ENCODE measurements around the gene FOXRED1.

The FOXRED1 gene

DNA sequence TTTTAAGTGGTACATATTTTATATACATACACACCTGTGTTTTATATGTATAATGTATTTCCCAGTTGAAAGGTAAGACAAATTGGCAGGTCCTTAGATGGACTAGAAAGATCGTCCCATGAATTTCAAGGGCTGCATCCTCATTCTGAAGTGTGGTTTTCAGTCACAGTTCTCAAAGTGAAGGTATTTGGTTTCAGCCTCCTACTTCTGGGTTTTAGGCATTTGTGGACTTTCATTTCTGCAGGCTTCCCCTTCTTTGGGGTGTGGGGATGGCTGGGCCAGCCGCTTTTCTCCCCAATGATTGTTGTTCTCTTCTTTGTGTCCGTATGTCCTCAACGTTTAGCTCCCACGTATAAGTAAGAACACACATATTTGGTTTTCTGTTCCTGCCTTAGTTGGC, 44.9 kb downstream of the FOXRED1 start:
- no peak for DNase-seq

DNA sequence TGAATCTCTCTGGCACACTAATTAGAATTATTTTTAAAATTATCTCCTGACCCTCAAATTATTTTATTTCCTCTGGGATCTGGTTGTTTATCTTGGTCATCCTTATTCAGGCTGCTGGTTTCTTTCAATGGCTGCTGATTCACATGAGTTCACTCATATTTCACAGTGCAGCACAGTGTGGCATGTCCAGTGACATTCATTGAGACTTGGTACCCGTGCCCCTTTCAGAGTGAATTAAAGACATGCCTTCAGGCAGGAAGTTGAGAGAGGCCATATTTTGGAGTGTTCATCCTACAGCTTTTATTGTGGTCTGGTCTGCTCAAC, 48.4 kb downstream of the FOXRED1 start:
- no peak for DNase-seq

DNA sequence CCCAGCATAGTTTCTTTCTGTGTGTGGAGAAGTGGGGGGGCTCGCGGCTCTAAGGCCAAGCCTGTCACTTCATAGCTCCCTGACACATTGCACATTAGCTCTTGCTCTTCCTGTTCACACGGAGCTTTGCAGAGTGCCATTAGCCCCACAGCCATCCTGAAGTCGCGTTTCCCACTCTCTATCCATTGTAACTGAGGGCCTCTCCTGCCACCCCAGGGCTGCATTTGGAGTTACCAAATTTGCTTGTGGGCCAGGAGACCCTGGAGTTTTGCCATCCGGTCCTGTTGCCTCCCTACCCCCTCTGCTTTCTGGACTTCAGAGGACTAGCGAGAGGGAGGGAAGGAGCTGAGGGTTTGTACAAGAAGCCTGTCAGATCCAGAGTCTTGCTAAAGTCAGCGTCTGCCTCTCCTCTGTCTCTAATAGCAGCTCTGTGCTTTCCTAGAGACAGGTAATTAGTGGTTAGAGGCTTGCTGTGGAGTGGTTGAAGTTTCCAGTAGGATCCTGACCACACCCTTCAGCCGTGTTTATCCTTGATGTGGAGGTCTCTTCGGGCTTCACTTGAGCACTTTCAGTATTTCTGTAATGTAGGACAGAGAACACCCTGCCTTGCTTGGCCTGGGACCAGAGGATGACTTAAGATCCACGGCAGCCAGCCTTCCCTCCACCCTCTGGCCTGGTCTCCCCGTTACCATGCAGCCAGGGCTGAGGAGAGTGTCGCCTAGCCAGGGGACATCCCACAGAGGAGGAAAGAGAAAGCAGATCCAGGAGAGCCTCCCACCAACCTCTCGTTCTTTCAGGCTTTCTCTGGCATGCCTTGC, 49.0 kb downstream of the FOXRED1 start:
- peak; percentile 44 for DNase-seq

DNA sequence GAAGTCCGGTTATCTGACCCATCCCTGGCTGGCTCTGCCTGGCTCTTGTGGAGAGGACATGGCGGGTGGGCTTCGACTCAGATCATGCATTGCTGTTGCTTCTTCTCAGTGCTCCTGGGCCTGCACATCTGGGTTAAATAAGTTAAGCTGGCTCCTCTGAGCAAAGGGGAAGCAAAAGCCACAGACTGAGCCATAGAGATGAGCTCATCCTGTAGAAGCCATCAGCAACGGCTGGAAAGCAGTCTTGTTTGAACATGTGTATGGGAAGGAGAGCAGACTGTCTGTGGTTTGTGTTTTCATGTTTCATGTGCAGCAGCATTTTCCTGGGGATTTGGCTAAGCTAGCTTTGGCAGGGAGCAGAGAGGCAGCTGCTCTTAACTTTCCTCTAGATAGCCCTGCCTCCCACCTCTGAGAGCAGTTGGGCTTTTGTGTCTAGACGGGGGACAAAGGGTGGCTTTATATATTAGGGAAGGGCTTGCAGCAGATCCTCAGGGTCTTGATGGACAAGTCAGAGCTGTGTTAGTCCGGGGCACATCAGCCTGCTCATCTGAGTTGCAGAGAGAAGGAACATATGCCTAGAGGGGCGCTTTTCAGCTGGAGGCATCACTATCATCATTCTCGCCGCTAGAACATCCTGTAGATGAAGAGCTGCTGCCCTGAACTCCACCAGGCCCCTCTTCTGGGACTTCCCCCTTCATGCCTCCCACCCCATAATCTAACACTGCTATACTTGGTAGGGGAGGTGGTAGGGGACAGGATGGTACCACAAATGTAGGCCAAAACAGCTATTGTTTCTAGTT, 49.8 kb downstream of the FOXRED1 start:
- DNase-seq: peak; percentile 60

DNA sequence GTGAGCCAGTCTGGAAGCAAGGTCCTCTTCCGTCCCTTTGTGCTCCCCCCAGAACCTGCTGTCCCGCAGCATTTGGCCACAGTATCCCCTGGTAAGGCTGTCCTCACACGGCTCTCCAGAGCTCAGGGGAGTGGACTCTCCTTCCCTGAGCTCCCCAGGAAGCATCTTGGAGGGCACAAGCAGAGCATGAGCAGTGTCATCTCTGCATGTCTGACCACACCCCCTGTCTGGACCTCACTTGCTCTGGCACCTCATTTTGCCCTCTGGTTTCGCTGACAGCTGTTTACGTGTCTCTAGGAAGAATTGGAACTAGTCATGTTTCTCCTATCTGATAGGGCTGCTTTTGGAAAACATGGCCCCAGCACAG, 50.4 kb downstream of the FOXRED1 start:
- no peak for DNase-seq

DNA sequence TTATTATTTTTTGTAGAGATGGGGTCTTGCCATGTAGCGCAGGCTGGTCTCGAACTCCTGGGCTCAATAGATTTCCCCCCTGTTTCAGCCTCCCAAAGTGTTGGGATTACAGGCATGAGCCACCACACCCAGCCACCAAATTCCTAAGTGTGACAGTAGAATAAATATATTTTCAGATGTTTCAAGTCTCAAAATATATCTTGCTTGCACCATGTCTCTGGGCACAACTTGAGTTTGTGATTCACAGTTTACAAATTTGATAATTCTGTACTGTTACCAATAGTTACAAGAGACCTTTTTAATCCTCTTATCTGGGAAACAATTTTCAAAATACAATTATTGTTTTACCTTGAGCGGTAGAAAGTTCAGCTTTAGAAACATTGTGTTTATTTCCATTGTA, 54.0 kb downstream of the FOXRED1 start:
- DNase-seq: no peak

DNA sequence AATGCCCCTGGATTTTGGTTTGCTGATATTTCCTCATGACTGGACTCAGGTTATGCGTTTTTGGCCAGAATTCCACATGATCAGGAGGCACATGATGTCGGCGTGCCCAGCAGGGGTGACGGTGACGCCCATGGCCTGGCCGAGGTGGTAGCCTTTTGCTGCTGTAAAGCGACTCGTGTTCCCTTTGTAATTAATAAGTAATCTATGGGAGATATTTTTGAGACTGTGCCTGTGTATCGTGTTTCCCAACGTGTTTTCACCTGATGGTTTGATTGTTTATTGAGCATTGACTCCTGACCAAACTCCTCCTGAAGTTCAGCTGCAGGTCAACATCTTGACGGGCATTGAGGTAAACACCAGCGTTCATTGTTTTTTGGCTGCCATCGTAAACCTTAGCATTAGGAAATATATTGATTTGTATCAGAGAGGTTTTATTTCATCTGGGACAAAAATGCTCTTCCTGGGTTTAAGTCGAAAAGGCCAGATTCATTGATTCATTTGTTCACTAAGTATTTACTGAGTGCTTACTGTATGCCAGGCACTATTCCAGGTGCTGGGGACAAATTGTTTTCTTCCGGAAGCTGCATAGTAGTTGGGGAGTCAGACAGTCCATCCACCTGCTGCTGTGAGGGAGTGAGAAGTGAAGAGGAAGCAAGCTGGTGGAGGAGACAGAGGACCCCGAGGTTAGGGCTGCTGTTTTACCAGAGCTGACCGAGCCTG, 58.5 kb downstream of the FOXRED1 start:
- no peak for DNase-seq

Data from NCI-H226 (cell line).